ENCODE measurements around the gene LRRC40.

The LRRC40 gene

GRCh38 chr1:70227439-70227838 lies 22.1 kb upstream of the LRRC40 start:
- H3K4ac ChIP-seq (ENCODE audit: low read depth in 1 of 2, low read length in 2 of 2) = no peak overlapping the region
- H2BK5ac ChIP-seq (ENCODE audit: low read depth, low read length, poor library complexity, severe bottlenecking) = no peak overlapping the region
- no peak overlapping the region for H3K23ac ChIP-seq (ENCODE audit: low read length in 2 of 2)
- no peak overlapping the region for H3K27ac ChIP-seq (ENCODE audit: low read length, poor library complexity, severe bottlenecking)
- H2AFZ ChIP-seq (ENCODE audit: low read depth, low read length) = no peak overlapping the region
- H2AK5ac ChIP-seq (ENCODE audit: low read length, severe bottlenecking) = no peak overlapping the region
- no peak overlapping the region for H3K4me2 ChIP-seq (ENCODE audit: low read length, poor library complexity, severe bottlenecking)
- H4K8ac ChIP-seq (ENCODE audit: low read length) = no peak overlapping the region
- H4K91ac ChIP-seq (ENCODE audit: low read length) = no peak overlapping the region
- H2BK120ac ChIP-seq (ENCODE audit: low read depth, low read length) = no peak overlapping the region
- no peak overlapping the region for H3K4me3 ChIP-seq (ENCODE audit: insufficient read depth in 1 of 2, low read depth in 1 of 2, low read length in 2 of 2)
- no peaks in the 10 kb centered on the region for H3K27me3 ChIP-seq (ENCODE audit: control insufficient read depth in 1 of 2, insufficient read depth in 1 of 2, low read length in 2 of 2)
- no peak overlapping the region for H3K14ac ChIP-seq (ENCODE audit: low read length in 2 of 2)
- H3K36me3 ChIP-seq (ENCODE audit: control insufficient read depth in 1 of 2, insufficient read depth in 2 of 2, low read depth in 1 of 2, low read length in 2 of 2) = peaks cover 3 to 95% of the 10 kb centered on the region in 2 experiments
- peak; percentile 8 for DNase-seq
- 71% methylated on average over 1 of the region's 1 CpG for WGBS
- H2BK15ac ChIP-seq (ENCODE audit: low read depth, poor library complexity, severe bottlenecking) = no peak overlapping the region
- H3K9me3 ChIP-seq (ENCODE audit: control insufficient read depth, low read length) = no peaks in the 10 kb centered on the region
- no peak overlapping the region for H2BK12ac ChIP-seq (ENCODE audit: low read length in 2 of 2)
- H3K4me1 ChIP-seq (ENCODE audit: control insufficient read depth, insufficient read depth, low read depth, low read length) = peaks cover 2% of the 10 kb centered on the region
- H3K18ac ChIP-seq (ENCODE audit: low read depth in 1 of 2, low read length in 2 of 2) = no peak overlapping the region
- H3K9ac ChIP-seq (ENCODE audit: low read length) = peak overlapping the region; percentile 33
- H3K79me1 ChIP-seq (replicated peaks; ENCODE audit: low read length, poor library complexity, severe bottlenecking) = peaks cover 8% of the 10 kb centered on the region

GRCh38 chr1:70224954-70225353 lies 19.6 kb upstream of the LRRC40 start:
- H4K91ac ChIP-seq (ENCODE audit: low read length) = no peak overlapping the region
- no peak overlapping the region for H2AK5ac ChIP-seq (ENCODE audit: low read length, severe bottlenecking)
- no peak overlapping the region for H2BK15ac ChIP-seq (ENCODE audit: low read depth, poor library complexity, severe bottlenecking)
- H3K18ac ChIP-seq (ENCODE audit: low read depth in 1 of 2, low read length in 2 of 2) = no peak overlapping the region
- 100% methylated on average over 1 of the region's 2 CpGs for WGBS
- peaks cover 0 to 70% of the 10 kb centered on the region in 2 experiments for H3K36me3 ChIP-seq (ENCODE audit: control insufficient read depth in 1 of 2, insufficient read depth in 2 of 2, low read depth in 1 of 2, low read length in 2 of 2)
- H3K27me3 ChIP-seq (ENCODE audit: control insufficient read depth in 1 of 2, insufficient read depth in 1 of 2, low read length in 2 of 2) = no peaks in the 10 kb centered on the region
- H2BK5ac ChIP-seq (ENCODE audit: low read depth, low read length, poor library complexity, severe bottlenecking) = no peak overlapping the region
- no peak overlapping the region for H3K4ac ChIP-seq (ENCODE audit: low read depth in 1 of 2, low read length in 2 of 2)
- no peak overlapping the region for H4K8ac ChIP-seq (ENCODE audit: low read length)
- H2BK12ac ChIP-seq (ENCODE audit: low read length in 2 of 2) = no peak overlapping the region
- no peak overlapping the region for H3K4me2 ChIP-seq (ENCODE audit: low read length, poor library complexity, severe bottlenecking)
- H3K14ac ChIP-seq (ENCODE audit: low read length in 2 of 2) = no peak overlapping the region
- H2AFZ ChIP-seq (ENCODE audit: low read depth, low read length) = no peak overlapping the region
- peaks cover 3% of the 10 kb centered on the region for H3K4me1 ChIP-seq (ENCODE audit: control insufficient read depth, insufficient read depth, low read depth, low read length)
- no peak overlapping the region for H3K4me3 ChIP-seq (ENCODE audit: insufficient read depth in 1 of 2, low read depth in 1 of 2, low read length in 2 of 2)
- H2BK120ac ChIP-seq (ENCODE audit: low read depth, low read length) = no peak overlapping the region
- no peak overlapping the region for H3K9ac ChIP-seq (ENCODE audit: low read length)
- no peak for DNase-seq
- no peak overlapping the region for H3K27ac ChIP-seq (ENCODE audit: low read length, poor library complexity, severe bottlenecking)
- peaks cover 2% of the 10 kb centered on the region for H3K79me1 ChIP-seq (replicated peaks; ENCODE audit: low read length, poor library complexity, severe bottlenecking)
- no peaks in the 10 kb centered on the region for H3K9me3 ChIP-seq (ENCODE audit: control insufficient read depth, low read length)
- no peak overlapping the region for H3K23ac ChIP-seq (ENCODE audit: low read length in 2 of 2)

DNA sequence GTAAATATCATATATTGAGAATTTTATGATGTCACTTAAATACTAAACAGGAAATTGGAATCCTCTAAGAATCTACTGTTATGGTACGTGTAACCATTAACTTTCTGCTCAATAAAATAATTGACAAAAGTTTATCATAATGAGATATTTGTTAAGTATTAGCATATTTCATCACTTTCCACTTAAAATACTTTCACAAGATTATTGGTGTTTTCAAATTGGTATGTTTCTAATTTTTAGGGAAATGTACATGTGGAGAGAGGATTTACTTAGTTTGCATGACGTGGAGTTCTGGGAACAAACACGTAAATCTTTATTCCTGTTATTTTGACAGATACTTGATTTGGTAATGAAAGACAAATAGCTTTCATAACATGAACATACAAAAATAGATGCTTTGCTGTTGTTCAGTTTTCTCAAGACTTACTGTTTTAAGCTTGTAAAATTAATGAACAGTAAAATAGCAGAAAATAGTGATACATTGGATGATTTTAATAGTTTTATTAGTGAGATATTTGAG lies 17.4 kb upstream of the LRRC40 start:
- Histone ChIP-seq H3K14ac (ENCODE audit: low read length in 2 of 2) (no peak overlapping the region), H3K4me2 (ENCODE audit: low read length, poor library complexity, severe bottlenecking) (no peak overlapping the region), H3K27me3 (ENCODE audit: control insufficient read depth in 1 of 2, insufficient read depth in 1 of 2, low read length in 2 of 2) (no peaks in the 10 kb centered on the region), H2BK15ac (ENCODE audit: low read depth, poor library complexity, severe bottlenecking) (no peak overlapping the region), H3K9me3 (ENCODE audit: control insufficient read depth, low read length) (no peaks in the 10 kb centered on the region), H2AK5ac (ENCODE audit: low read length, severe bottlenecking) (no peak overlapping the region), H3K18ac (ENCODE audit: low read depth in 1 of 2, low read length in 2 of 2) (no peak overlapping the region), H2AFZ (ENCODE audit: low read depth, low read length) (no peak overlapping the region), H4K91ac (ENCODE audit: low read length) (no peak overlapping the region), H2BK120ac (ENCODE audit: low read depth, low read length) (no peak overlapping the region), H3K23ac (ENCODE audit: low read length in 2 of 2) (no peak overlapping the region), H3K4me1 (ENCODE audit: control insufficient read depth, insufficient read depth, low read depth, low read length) (peaks cover 3% of the 10 kb centered on the region), H3K4me3 (ENCODE audit: insufficient read depth in 1 of 2, low read depth in 1 of 2, low read length in 2 of 2) (peak overlapping the region in 1 of 2 experiments; percentile 89), H3K79me1 (replicated peaks; ENCODE audit: low read length, poor library complexity, severe bottlenecking) (no peaks in the 10 kb centered on the region), H2BK12ac (ENCODE audit: low read length in 2 of 2) (no peak overlapping the region), H4K8ac (ENCODE audit: low read length) (no peak overlapping the region), H3K36me3 (ENCODE audit: control insufficient read depth in 1 of 2, insufficient read depth in 2 of 2, low read depth in 1 of 2, low read length in 2 of 2) (peaks cover 2 to 58% of the 10 kb centered on the region in 2 experiments), H2BK5ac (ENCODE audit: low read depth, low read length, poor library complexity, severe bottlenecking) (no peak overlapping the region), H3K4ac (ENCODE audit: low read depth in 1 of 2, low read length in 2 of 2) (no peak overlapping the region), H3K9ac (ENCODE audit: low read length) (peak overlapping the region; percentile 100), H3K27ac (ENCODE audit: low read length, poor library complexity, severe bottlenecking) (no peak overlapping the region)
- 43% methylated on average over 1 of the region's 3 CpGs for WGBS
- peak; percentile 10 for DNase-seq

GRCh38 chr1:70221238-70222121 lies 16.1 kb upstream of the LRRC40 start, which contains the start of gene SRSF11:
SRSF11 (plus strand) TSS chr1:70221380; CDS start chr1:70221637, 257 bp downstream.
- 0% methylated on average over 37 of the region's 74 CpGs for WGBS
- Histone ChIP-seq H3K23ac (ENCODE audit: low read length in 2 of 2) (peak within 1 kb of the TSS in 1 of 2 experiments; percentile 99), H4K91ac (ENCODE audit: low read length) (peak within 1 kb of the TSS; percentile 83), H2BK15ac (ENCODE audit: low read depth, poor library complexity, severe bottlenecking) (peak within 1 kb of the TSS; percentile 80), H3K9me3 (ENCODE audit: control insufficient read depth, low read length) (no peaks in the 10 kb centered on the region), H3K79me1 (replicated peaks; ENCODE audit: low read length, poor library complexity, severe bottlenecking) (no peaks in the 10 kb centered on the region), H2BK12ac (ENCODE audit: low read length in 2 of 2) (peak within 1 kb of the TSS in 1 of 2 experiments; percentile 23), H3K4ac (ENCODE audit: low read depth in 1 of 2, low read length in 2 of 2) (peak within 1 kb of the TSS; percentile 91 to 99), H2AK5ac (ENCODE audit: low read length, severe bottlenecking) (peak within 1 kb of the TSS; percentile 31), H3K27ac (ENCODE audit: low read length, poor library complexity, severe bottlenecking) (peak within 1 kb of the TSS; percentile 96), H3K18ac (ENCODE audit: low read depth in 1 of 2, low read length in 2 of 2) (peak within 1 kb of the TSS; percentile 96), H4K8ac (ENCODE audit: low read length) (peak within 1 kb of the TSS; percentile 94), H3K4me3 (ENCODE audit: insufficient read depth in 1 of 2, low read depth in 1 of 2, low read length in 2 of 2) (peak within 1 kb of the TSS; percentile 80 to 89), H3K4me2 (ENCODE audit: low read length, poor library complexity, severe bottlenecking) (peak within 1 kb of the TSS; percentile 67), H3K4me1 (ENCODE audit: control insufficient read depth, insufficient read depth, low read depth, low read length) (peaks cover 3% of the 10 kb centered on the region), H3K36me3 (ENCODE audit: control insufficient read depth in 1 of 2, insufficient read depth in 2 of 2, low read depth in 1 of 2, low read length in 2 of 2) (peaks cover 3 to 56% of the 10 kb centered on the region in 2 experiments), H3K27me3 (ENCODE audit: control insufficient read depth in 1 of 2, insufficient read depth in 1 of 2, low read length in 2 of 2) (no peaks in the 10 kb centered on the region), H3K9ac (ENCODE audit: low read length) (peak within 1 kb of the TSS; percentile 100), H2AFZ (ENCODE audit: low read depth, low read length) (peak within 1 kb of the TSS; percentile 93), H3K14ac (ENCODE audit: low read length in 2 of 2) (peak within 1 kb of the TSS; percentile 74 to 78), H2BK120ac (ENCODE audit: low read depth, low read length) (peak within 1 kb of the TSS; percentile 85), H2BK5ac (ENCODE audit: low read depth, low read length, poor library complexity, severe bottlenecking) (peak within 1 kb of the TSS; percentile 95)
- peak; percentile 95 for DNase-seq
